GM18511 (cell line): ENCODE results near the gene GJA5.
A peak's percentile ranks its signal among the peaks of the same experiment; 100 is the strongest.

Experiments
- ATAC-seq: cut with Tn5 transposase; IDR thresholded peaks from one replicate; pipeline ENCODE4 v1.9.1; 2021; ENCODE audit warnings: mild to moderate bottlenecking, moderate library complexity; ENCODE audit not compliant: unreplicated experiment

GJA5 gene

GRCh38 chr1:147760481-147761260 lies at the start of gene GJA5:
Gene GJA5 (minus strand): TSS chr1:147760602. CDS start chr1:147759238, 1,364 bp downstream.
- ATAC-seq = no peak

GRCh38 chr1:147809236-147809635 lies 48.8 kb upstream of the GJA5 start:
- no peak for ATAC-seq

GRCh38 chr1:147808025-147808424 lies 47.6 kb upstream of the GJA5 start:
- no peak for ATAC-seq

- ATAC-seq = no peak
Measured at GRCh38 chr1:147807405-147807804, 47.0 kb upstream of the GJA5 start.

- no peak for ATAC-seq
Measured at GRCh38 chr1:147804942-147805723, 44.7 kb upstream of the GJA5 start.

- no peak for ATAC-seq
Measured at GRCh38 chr1:147800804-147801203, 40.4 kb upstream of the GJA5 start.

- ATAC-seq = no peak
Measured at GRCh38 chr1:147798731-147799130, 38.3 kb upstream of the GJA5 start.

- no peak for ATAC-seq
Measured at GRCh38 chr1:147794570-147794969, 34.2 kb upstream of the GJA5 start.

- no peak for ATAC-seq
Measured at GRCh38 chr1:147791876-147792275, 31.5 kb upstream of the GJA5 start.

DNA sequence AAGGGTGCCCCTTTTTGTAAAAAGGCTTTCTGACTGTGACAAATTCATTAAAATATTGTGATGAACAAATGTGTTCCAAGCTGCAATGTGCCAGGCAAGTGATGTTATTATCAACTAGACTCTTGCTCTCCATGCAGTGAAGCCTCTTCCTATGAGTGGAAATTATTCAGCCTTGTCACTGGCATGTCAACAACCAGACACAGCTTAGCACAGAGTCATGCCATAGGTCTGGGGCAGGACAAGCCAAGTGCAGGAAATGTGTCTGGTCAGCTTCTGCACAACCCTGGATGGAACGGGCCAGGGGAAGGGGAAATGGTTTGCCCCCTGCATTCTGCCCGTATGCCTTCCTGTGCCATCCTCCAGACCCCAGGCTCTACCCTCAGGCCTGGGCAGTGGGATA lies 27.4 kb upstream of the GJA5 start:
- no peak for ATAC-seq

DNA sequence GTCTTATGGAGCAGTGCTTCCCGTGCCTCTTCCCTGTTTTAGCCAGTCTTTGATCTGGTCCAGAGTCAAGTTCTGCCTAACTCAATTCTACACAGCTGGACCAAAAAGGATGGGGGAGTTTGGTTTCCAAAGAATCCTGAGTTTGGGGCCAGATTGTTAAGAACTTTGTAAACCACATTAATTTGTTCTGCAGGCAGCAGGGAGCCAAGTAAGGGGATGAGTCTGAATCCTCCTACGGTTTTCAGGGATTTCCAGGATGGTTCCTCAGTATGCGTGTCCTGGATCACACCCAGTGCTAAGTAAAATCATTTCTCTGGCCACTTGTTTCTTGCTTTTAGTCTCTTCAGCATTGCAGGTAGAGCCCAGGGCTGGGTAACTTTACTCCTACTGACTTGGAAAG lies 26.1 kb upstream of the GJA5 start:
- ATAC-seq = no peak

DNA sequence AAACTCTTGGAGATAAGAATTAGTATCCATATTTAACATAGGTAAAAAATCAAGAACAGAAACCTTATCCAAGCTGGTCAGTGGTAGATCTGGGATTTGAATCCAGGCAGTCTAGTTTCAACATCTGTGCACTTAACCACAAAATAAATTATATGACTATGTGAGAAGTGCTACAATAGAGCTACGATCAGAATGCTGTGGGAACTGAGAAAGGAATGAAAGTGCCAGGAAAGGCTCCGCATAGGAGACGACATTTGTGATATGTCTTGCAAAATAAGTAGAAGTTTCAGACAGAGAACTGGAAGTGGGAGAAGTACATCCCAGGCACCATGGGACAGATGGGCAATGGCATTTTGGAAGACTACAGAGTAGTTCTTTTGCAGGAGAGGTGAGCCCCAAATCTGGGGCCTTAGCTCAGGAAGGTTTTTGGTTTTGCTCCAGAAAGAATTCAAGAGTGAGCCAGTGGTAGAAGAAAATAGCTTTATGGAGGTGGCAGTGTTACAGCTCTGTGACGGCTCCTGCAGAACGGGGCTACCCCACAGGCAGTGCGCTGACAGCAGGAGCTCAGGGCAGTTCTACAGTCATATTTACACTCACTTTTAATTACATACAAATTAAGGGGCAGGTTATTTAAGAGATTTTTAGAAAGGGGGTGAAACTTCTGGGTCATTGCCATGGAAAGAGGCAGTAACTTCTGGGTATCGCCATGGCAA lies 25.5 kb upstream of the GJA5 start:
- ATAC-seq = no peak

- no peak for ATAC-seq
Measured at GRCh38 chr1:147784941-147785340, 24.5 kb upstream of the GJA5 start.

GRCh38 chr1:147781056-147781471 lies 20.7 kb upstream of the GJA5 start:
- no peak for ATAC-seq

DNA sequence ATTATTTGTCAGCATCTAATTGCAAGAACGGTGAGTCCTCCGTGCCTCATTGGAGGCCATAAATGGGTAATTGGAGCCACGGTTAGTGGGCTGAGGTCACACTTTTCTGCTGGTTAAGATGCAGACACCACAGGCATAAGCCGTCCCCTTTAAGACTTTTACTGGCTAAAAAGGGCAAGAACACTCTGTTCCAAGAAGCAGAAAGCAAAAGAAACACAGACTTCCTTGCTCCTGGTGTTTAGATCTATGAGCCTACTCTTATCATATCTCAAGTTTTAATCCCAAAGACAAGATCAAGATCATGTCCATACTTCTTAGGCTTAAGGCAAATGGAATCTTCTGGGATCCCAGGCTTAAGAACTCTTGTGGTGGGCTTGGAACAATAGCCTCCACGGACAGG lies 17.3 kb upstream of the GJA5 start:
- no peak for ATAC-seq

DNA sequence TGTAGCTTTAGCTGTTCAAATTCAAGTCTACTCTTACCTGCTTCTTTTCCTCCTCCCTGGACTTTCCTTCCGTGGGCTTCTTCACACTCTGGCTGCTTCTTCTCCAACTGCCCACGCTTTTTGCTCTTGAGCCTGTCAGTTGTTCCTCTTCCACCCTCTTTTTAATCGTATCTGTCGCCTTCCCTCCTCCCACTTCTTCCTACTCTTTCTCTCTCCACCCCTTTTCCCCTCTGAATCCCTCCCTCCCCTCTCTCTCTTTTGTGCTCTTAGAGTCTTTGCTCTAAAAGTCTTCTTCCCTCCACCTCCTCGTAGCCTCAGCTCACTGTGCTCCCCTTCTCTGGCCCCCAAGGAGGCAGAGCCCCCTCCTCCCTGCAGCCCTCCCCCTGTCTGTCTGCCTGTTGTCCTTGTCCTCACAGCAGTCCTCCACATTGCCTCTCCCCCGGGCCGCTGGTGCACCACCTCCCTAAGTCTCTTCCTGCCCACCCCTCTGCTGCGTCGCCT lies 12.9 kb upstream of the GJA5 start:
- ATAC-seq = no peak

DNA sequence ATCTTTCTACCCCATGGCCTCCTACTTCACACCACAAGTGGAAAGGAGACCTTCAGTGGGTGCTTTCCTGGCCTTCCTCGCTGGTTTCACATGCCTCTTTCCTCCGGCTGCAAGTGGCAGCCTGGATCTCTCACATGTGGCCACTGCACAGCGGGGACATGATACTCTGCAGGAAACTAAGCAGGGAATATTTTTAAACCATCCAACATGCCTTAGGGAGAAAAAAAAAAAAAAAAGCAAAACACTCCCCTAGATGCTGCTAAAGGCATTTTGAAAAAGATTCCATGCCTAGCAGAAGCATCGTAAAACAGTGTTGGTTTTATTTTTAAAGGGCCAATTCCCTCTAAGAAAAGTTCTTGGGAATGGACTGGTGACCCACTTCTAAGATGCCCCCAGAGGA lies 12.2 kb upstream of the GJA5 start:
- ATAC-seq = no peak

GRCh38 chr1:147771226-147772125 lies 11.1 kb upstream of the GJA5 start:
- peak; percentile 55 for ATAC-seq

DNA sequence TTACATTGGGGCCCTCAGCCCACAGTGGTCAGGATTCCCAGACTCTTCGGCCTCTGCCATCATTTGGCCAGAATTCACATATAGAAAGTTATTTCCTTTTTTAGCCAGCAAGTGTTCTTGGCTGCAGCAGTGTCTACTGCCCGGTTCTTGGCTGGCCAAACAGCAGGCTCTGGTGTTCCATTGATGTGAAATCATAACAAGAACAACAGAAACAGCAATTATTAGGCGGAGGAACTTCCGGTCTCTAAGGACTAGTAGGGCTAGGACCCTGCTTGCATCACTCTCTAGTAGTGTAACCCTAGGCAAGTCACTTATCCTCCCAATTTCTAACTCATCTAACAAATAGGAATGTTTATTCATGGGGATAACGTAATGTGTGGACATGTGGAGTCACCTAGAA lies 8.7 kb upstream of the GJA5 start:
- ATAC-seq = no peak

- ATAC-seq = no peak
Measured at GRCh38 chr1:147768582-147768981, 8.2 kb upstream of the GJA5 start.
